Measurements from ENCODE around the gene CACNA1I. TPM values are rescaled to one million over a fixed set of nuclear protein-coding genes. Genes with fewer than 3 reads are reported as not detected.

Gene CACNA1I
- total RNA-seq, 2 experiments from 2014 or later, result 0.07 to 0.09 TPM

DNA sequence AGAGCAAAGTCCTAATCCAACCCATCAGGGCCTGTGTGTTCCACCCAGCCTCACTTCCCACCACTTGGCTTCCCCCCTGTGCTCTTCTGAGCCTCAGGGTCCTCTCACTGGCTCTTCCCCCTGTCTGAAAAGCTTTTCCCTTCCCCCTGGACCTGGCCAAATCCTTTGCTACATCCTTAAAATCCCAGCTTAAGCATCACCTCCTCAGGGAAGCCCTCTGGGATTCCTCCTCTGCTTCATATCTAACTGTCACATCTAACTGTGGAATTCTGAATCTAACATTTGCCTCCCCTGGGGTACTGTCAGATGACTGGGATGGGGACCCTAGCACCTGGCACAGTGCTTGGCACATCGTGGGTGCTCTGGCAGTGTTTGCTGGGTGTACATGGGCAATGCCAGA, 985 bp downstream of the CACNA1I start:
- intact Hi-C loops (cut with micrococcal nuclease), result no loop called here
- Mint-ChIP-seq H3K9me3 (no peaks in the 10 kb centered on the region), H3K4me3 (no peak overlapping the region), H3K27ac (no peak overlapping the region), H3K27me3 (no peaks in the 10 kb centered on the region), H3K36me3 (ENCODE audit: low read depth) (no peaks in the 10 kb centered on the region), H3K4me1 (ENCODE audit: low read depth) (peaks cover 13% of the 10 kb centered on the region)
- CTCF ChIA-PET, result interaction anchor here (1.5 kb wide), 1 partner anchor 12 kb away, joined by 4 read pairs; no protein-coding TSS in a partner anchor
- ATAC-seq, result no peak
- POLR2A ChIA-PET, result interaction anchor here (1.0 kb wide), 1 partner anchor 9 kb away, joined by 3 read pairs; no protein-coding TSS in a partner anchor
- TF ChIP-seq, protein P1, sequence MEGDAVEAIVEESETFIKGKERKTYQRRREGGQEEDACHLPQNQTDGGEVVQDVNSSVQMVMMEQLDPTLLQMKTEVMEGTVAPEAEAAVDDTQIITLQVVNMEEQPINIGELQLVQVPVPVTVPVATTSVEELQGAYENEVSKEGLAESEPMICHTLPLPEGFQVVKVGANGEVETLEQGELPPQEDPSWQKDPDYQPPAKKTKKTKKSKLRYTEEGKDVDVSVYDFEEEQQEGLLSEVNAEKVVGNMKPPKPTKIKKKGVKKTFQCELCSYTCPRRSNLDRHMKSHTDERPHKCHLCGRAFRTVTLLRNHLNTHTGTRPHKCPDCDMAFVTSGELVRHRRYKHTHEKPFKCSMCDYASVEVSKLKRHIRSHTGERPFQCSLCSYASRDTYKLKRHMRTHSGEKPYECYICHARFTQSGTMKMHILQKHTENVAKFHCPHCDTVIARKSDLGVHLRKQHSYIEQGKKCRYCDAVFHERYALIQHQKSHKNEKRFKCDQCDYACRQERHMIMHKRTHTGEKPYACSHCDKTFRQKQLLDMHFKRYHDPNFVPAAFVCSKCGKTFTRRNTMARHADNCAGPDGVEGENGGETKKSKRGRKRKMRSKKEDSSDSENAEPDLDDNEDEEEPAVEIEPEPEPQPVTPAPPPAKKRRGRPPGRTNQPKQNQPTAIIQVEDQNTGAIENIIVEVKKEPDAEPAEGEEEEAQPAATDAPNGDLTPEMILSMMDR (IDR thresholded peaks at IDR 0.05), result no peak
- DNase-seq, result no peak

DNA sequence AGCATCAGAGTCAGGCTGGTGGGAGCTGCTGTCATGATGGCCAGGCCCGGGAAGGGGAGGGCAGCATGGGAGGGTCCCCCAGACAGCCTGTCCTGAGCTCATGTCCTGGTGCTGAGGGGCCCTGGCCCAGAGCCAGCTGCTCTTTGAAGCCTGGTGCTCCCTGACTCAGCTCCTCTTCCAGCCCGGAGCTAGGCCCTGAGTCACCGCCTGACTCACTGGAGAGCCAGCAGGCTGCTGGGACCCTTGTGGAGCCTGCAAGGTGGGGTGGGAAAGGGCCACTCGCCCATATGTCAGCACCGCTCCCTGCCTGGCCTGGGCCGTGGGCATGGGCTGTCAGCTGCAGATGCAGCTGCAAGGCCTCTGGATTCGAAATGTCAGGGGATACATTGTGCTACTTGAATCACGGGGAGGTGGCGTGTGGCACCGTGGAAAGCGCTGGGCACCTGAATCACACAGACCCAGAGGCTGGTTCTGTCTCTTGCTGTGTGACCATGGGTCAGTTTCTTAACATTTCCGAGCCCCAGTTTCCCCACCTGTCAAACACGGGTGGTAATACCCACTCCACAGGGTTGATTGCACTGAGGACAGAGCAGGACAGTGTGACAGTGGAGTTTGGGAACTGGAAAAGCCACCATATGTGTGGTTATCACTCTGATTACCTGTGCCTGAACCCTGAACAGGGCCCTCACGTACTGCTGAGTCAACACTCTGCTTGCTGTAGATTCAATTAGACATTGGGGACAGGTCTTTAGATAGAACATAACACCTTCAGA, 4.4 kb downstream of the CACNA1I start:
- TF ChIP-seq, protein P1 (IDR thresholded peaks at IDR 0.05), result no peak
- Mint-ChIP-seq H3K9me3 (no peaks in the 10 kb centered on the region), H3K27ac (no peak overlapping the region), H3K4me1 (ENCODE audit: low read depth) (no peaks in the 10 kb centered on the region), H3K27me3 (peaks cover 3% of the 10 kb centered on the region), H3K4me3 (no peak overlapping the region), H3K36me3 (ENCODE audit: low read depth) (no peaks in the 10 kb centered on the region)
- DNase-seq, result no peak
- ChIA-PET POLR2A (no interaction called here), CTCF (no interaction called here)
- intact Hi-C loops (cut with micrococcal nuclease), result no loop called here
- no peak for ATAC-seq

DNA sequence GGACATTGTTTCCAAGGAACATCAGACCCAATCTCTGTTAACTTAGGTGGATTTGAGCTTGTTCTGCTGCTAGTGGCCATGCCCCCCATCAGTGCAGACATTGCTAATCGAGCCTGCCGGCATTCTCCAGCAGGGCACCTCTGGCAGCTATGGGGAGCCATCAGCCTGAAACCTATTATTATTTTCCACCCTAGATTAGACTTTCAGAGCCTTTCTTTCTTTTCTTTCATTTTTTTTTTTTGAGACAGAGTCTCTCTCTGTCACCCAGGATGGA, 4.9 kb downstream of the CACNA1I start:
- H3K4me1 Mint-ChIP-seq (ENCODE audit: low read depth), result no peaks in the 10 kb centered on the region
- no peaks in the 10 kb centered on the region for H3K36me3 Mint-ChIP-seq (ENCODE audit: low read depth)
- H3K27me3 Mint-ChIP-seq, result peaks cover 3% of the 10 kb centered on the region
- no peak for ATAC-seq
- DNase-seq, result no peak
- no peaks in the 10 kb centered on the region for H3K9me3 Mint-ChIP-seq
- intact Hi-C loops (cut with micrococcal nuclease), result no loop called here
- H3K27ac Mint-ChIP-seq, result no peak overlapping the region
- POLR2A ChIA-PET, result no interaction called here
- H3K4me3 Mint-ChIP-seq, result no peak overlapping the region
- TF ChIP-seq, protein P1 (IDR thresholded peaks at IDR 0.05), result no peak
- CTCF ChIA-PET, result no interaction called here

DNA sequence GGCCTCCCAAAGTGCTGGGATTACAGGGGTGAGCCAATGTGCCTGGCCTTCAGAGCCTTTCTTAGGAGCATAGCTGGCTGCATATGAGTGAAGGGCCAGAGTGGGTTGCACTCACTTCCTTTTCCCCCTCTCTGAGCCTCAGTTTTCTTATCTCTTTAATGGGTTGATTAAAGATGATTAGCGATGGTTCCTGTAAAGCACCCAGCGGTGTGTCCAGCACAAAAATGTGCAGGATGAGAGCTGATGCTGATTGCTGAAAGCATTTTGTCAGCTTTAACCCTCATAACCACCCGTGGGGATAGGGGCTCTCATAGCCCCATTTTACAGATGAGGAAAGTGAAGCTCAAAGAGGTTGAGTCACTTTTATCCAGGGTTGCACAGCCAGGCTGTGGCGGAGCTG, 5.5 kb downstream of the CACNA1I start:
- H3K4me1 Mint-ChIP-seq (ENCODE audit: low read depth), result no peaks in the 10 kb centered on the region
- intact Hi-C loops (cut with micrococcal nuclease), result no loop called here
- ChIA-PET POLR2A (no interaction called here), CTCF (interaction anchor here (1.0 kb wide), 1 partner anchor 449 kb away, joined by 3 read pairs; no protein-coding TSS in a partner anchor)
- peaks cover 3% of the 10 kb centered on the region for H3K27me3 Mint-ChIP-seq
- no peak for DNase-seq
- H3K36me3 Mint-ChIP-seq (ENCODE audit: low read depth), result no peaks in the 10 kb centered on the region
- no peak overlapping the region for H3K4me3 Mint-ChIP-seq
- ATAC-seq, result no peak
- no peaks in the 10 kb centered on the region for H3K9me3 Mint-ChIP-seq
- TF ChIP-seq, protein P1 (IDR thresholded peaks at IDR 0.05), result no peak
- no peak overlapping the region for H3K27ac Mint-ChIP-seq

DNA sequence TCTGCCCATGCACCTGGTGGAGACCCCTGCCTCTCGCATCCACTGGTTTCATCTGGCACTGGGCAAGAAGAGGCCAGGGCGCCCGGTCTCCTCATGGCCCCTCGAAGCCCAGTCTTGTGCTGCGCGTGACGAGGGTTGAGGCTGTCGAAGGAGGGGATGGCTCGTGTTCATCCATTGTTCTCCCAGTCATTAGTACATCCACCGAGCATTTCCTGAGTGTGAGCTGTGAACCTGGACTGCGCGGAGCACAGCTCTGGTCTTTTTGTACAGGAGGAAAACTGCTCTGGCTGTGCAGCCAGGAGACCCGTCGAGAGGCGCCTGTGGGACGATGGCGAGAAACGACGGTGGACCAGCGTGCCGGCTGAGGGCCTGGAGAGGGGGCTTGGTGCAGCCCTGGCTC, 6.8 kb downstream of the CACNA1I start:
- H3K27me3 Mint-ChIP-seq, result peaks cover 3% of the 10 kb centered on the region
- intact Hi-C loops (cut with micrococcal nuclease), result no loop called here
- ChIA-PET CTCF (interaction anchor here (1.7 kb wide), 1 partner anchor 20 kb away, joined by 4 read pairs; no protein-coding TSS in a partner anchor), POLR2A (no interaction called here)
- ATAC-seq (no peak), DNase-seq (no peak)
- no peaks in the 10 kb centered on the region for H3K36me3 Mint-ChIP-seq (ENCODE audit: low read depth)
- no peaks in the 10 kb centered on the region for H3K4me1 Mint-ChIP-seq (ENCODE audit: low read depth)
- H3K4me3 Mint-ChIP-seq, result no peak overlapping the region
- TF ChIP-seq, protein P1 (IDR thresholded peaks at IDR 0.05), result no peak
- no peak overlapping the region for H3K27ac Mint-ChIP-seq
- no peaks in the 10 kb centered on the region for H3K9me3 Mint-ChIP-seq

All from activated CD8-positive, alpha-beta T cell treated with anti-CD3 and anti-CD28 coated beads for 36 hours (primary cell).